Peyer's patch (tissue), 4 donors: ENCODE measurements around the gene ARL8A. TPM values are rescaled to one million over a fixed set of nuclear protein-coding genes. Genes with fewer than 3 reads are reported as not detected.

Source experiments
- DNase-seq, 3 donors: peaks; one replicate each; pipeline ENCODE4 v3.0.0-alpha.2; 2017 to 2019
- H3K27ac ChIP-seq, 4 donors: fragments of 200-600 bp; sonication (generic); one replicate each; pipeline ENCODE4 v1.5.1; 2016 to 2019
- H3K27me3 ChIP-seq, 2 donors: fragments of 200-600 bp; sonication (generic); one replicate each; pipeline ENCODE4 v1.5.1; 2019
- H3K36me3 ChIP-seq, 3 donors: fragments of 200-600 bp; sonication (generic); one replicate each; pipeline ENCODE4 v1.5.1; 2016 to 2019
- H3K4me1 ChIP-seq, 4 donors: fragments of 200-600 bp; sonication (generic); one replicate each; pipeline ENCODE4 v1.5.1; 2016 to 2019
- H3K4me3 ChIP-seq, 4 donors: fragments of 200-600 bp; sonication (generic); 1 replicate in 3 of 4; 2 replicates in 1 of 4; pipeline ENCODE4 v1.5.1; 2016 to 2019; ENCODE audit warnings: mild to moderate bottlenecking in 1 of 4
- H3K9me3 ChIP-seq, 4 donors: fragments of 200-600 bp; sonication (generic); one replicate each; pipeline ENCODE4 v1.5.1; 2016 to 2019; ENCODE audit warnings: mild to moderate bottlenecking in 1 of 4
- POLR2A ChIP-seq, 2 donors: fragments of 450-650 bp; IDR thresholded peaks; one replicate each; pipeline ENCODE4 v1.5.1; 2017; ENCODE audit warnings: antibody characterized with exemption in 2 of 2, mild to moderate bottlenecking in 2 of 2, moderate library complexity in 2 of 2
- total RNA-seq, 4 donors: library from RNA; depleted of rRNA; stranded (reverse); fragments of >200 nt; gene quantifications; one replicate each; pipeline ENCODE4 v1.1.0, GENCODE V29; 2016
- TF ChIP-seq, protein P1 (sequence below), 6 experiments: fragments of 450-650 bp in 4 of 6; fragments of 200-600 bp in 2 of 6; sonication (generic) in 1 of 6; IDR thresholded peaks; one replicate each; pipeline ENCODE4 v1.5.1; 2017 to 2019; ENCODE audit warnings: antibody characterized with exemption in 6 of 6, mild to moderate bottlenecking in 3 of 6, moderate library complexity in 1 of 6

The ARL8A gene
- total RNA-seq, 4 donors from 2014 or later: 25.7 to 37.1 (median 36.0) TPM

DNA sequence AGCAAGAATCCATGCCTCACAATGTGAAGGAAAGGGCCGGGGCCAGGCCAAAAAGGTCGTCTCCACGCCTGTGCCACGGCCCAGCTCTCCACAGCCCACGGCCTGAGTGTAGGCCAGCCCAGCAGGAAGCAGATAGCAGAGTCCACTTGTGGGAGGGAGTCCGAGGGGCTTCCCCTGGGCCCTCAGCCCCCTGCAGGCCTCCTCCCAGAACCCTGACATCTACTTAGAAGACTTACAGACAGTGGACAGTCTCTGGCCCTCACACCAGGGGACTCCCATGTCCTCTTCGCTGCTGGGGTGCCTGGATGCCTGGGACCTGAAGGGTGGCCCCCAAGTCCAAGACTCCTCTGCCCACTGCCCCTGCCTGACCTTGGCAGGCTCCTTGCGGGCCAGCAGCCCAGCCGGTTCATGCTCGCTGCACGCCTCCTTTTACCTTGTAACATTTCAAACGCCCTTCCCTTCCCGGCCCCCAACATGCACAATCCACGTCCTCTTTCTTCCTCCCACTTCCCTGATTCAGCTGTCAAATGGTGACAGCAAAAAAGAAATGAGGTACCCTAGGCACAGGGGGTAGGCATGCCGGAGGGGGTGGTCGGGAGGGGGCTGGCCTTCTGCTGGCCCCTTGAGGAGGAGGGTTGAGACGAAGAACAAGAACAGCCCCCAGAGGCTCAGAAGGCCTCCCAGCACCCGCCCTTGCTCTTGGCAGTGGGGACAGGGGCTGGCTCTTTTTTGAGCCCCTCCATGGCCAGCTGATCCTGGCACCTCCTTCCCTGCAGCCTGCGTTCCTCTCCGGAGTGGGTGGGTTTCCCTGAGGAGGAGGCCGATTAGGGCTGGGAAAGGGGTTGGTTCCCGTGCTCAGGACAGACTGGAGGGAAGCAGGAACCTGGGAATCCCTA, 16.9 kb upstream of the ARL8A start:
- DNase-seq: peak in 1 of 3 donors; percentile 26
- Histone ChIP-seq H3K4me1 (peaks cover 0 to 54% (median 24%) of the 10 kb centered on the region in 4 donors), H3K9me3 (no peaks in the 10 kb centered on the region), H3K27me3 (no peaks in the 10 kb centered on the region), H3K36me3 (no peaks in the 10 kb centered on the region), H3K27ac (peak overlapping the region; percentile 79 to 95 (median 93)), H3K4me3 (peak overlapping the region; percentile 1 to 63 (median 50))
- TF ChIP-seq, protein P1, sequence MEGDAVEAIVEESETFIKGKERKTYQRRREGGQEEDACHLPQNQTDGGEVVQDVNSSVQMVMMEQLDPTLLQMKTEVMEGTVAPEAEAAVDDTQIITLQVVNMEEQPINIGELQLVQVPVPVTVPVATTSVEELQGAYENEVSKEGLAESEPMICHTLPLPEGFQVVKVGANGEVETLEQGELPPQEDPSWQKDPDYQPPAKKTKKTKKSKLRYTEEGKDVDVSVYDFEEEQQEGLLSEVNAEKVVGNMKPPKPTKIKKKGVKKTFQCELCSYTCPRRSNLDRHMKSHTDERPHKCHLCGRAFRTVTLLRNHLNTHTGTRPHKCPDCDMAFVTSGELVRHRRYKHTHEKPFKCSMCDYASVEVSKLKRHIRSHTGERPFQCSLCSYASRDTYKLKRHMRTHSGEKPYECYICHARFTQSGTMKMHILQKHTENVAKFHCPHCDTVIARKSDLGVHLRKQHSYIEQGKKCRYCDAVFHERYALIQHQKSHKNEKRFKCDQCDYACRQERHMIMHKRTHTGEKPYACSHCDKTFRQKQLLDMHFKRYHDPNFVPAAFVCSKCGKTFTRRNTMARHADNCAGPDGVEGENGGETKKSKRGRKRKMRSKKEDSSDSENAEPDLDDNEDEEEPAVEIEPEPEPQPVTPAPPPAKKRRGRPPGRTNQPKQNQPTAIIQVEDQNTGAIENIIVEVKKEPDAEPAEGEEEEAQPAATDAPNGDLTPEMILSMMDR (IDR thresholded peaks at IDR 0.05): no peak
- TF ChIP-seq POLR2A (IDR thresholded peaks at IDR 0.05): no peak

DNA sequence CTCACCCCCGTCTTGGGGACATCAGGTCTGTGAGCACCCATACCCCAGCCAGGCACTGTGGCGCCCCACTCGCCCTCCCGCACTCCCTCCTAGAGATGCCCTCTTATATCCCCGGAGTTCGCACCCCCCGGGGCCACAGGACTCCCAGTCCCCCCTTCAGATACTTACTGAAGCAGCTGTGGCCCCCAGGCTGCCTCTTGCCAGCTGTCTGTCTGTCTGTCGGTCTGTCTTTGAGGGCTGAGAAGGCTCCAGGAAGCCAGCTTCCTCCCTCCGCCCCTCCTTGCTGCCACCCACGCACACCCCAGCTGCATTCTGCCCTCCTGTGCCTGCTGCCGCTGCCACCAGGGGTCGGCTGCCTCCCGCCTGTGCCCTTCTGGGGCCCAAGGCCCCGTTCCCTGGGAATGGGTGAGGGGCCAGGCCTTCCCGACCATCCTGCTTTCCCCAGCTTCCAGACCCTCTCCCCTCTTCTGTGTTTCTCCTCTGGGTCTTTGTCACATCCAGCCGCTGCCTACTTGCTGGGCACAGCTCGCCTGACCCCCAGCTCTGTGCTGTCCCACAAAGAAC, 15.9 kb upstream of the ARL8A start, which contains the start of gene PTPN7:
Gene PTPN7, minus strand, starts transcription at position 226 of the 564 bp plus-strand sequence. CDS start 1,200 bp downstream, outside the sequence.
- Histone ChIP-seq H3K27ac (peak within 1 kb of the TSS; percentile 79 to 95 (median 93)), H3K27me3 (no peaks in the 10 kb centered on the region), H3K4me1 (peaks cover 0 to 48% (median 24%) of the 10 kb centered on the region in 4 donors), H3K9me3 (no peaks in the 10 kb centered on the region), H3K4me3 (peak within 1 kb of the TSS; percentile 47 to 63 (median 50)), H3K36me3 (no peaks in the 10 kb centered on the region)
- TF ChIP-seq, protein P1 (IDR thresholded peaks at IDR 0.05): peak in 4 of 6 experiments; percentile 8 to 64 (median 33)
- no peak for TF ChIP-seq POLR2A (IDR thresholded peaks at IDR 0.05)
- DNase-seq: peak in 2 of 3 donors; percentile 84 to 86

DNA sequence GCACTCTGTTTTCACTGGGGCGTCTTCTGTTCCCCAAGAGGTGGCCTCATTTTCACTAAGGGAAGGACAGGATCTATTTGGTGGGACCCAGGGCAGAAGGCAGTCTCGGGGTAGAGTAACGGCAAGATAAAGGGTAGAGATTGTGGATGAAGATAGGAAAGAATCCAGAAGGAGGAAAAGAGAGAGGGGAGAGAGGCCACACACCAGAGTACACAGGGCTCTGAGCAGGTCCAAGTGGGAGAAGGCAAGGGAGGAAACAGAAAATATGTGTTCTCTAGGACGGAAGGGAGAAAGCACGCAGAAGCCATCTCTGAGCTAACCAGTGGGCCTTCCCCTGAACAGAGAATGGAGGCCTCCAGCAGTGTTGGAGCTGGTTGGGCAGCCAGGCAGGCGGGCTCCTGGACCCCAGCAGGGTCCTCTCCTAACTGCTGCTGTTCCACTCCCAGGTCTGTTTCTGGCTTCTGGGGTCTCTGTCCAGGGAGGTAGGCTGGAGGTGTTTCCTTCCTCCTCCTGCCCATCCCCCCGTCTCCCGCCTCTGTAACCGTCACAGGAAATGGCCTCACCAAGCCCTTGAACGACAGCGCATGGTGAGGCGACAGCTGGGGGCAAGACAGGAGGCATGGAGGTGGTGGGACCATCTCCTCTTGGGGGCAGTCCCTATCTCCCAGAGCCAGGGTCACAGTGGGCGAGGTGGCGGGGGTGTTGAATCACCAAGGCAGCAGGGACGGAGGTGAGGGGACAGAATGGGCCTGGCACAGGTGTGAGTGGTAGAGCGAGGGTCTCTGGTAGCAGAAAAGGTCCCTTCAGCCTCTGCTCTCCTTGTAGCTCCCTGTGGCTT, 15.2 kb upstream of the ARL8A start:
- peaks cover 0 to 43% (median 23%) of the 10 kb centered on the region in 4 donors for H3K4me1 ChIP-seq
- peak overlapping the region; percentile 79 to 95 (median 93) for H3K27ac ChIP-seq
- H3K27me3 ChIP-seq: no peaks in the 10 kb centered on the region
- H3K4me3 ChIP-seq: peak overlapping the region; percentile 47 to 63 (median 50)
- no peak for TF ChIP-seq POLR2A (IDR thresholded peaks at IDR 0.05)
- TF ChIP-seq, protein P1 (IDR thresholded peaks at IDR 0.05): no peak
- DNase-seq: peak in 2 of 3 donors; percentile 83 to 88
- H3K9me3 ChIP-seq: no peaks in the 10 kb centered on the region
- H3K36me3 ChIP-seq: no peaks in the 10 kb centered on the region

DNA sequence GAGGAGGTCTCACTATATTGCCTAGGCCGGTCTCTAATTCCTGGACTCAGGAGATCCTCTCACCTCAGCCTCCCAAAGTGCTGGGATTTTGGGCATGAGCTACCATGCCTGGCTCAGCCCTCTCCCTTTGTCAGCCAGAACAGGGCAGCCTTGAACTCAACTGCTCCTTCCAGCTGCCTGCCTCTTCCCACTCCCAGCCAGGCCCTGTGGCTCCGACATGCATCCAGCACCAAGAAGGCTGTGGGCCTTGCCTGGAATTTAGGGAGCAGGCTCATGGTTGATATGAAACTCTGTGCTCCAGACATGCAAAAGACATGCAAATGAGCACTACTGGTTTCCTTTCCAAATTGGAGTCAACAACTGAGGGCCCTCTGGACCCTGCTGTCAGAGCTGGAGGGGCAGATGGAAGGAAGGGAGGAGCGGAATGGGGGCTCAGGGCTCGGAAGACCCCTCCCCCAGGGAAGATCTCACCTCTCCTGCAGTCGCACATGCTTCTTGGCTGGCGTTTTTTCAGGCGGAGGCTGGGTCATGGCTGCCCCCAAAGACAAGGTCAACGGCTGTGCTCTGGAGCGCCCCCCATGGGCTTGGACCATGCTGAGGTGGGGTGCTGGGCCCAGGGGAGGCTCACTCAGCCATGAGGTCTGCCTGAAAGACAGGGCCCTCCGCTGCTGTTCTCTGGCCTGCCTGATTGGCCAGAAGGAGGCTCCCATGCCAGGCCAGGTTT, 14.4 kb upstream of the ARL8A start:
- Histone ChIP-seq H3K27ac (peak overlapping the region; percentile 79 to 95 (median 93)), H3K27me3 (no peaks in the 10 kb centered on the region), H3K36me3 (no peaks in the 10 kb centered on the region), H3K9me3 (no peaks in the 10 kb centered on the region), H3K4me1 (peaks cover 0 to 35% (median 20%) of the 10 kb centered on the region in 4 donors), H3K4me3 (peak overlapping the region; percentile 47 to 63 (median 50))
- no peak for TF ChIP-seq POLR2A (IDR thresholded peaks at IDR 0.05)
- TF ChIP-seq, protein P1 (IDR thresholded peaks at IDR 0.05): no peak
- peak in 1 of 3 donors; percentile 41 for DNase-seq
